B cell (primary cell): ENCODE results near the gene DACH1. TPM values are rescaled to one million over a fixed set of nuclear protein-coding genes. Genes with fewer than 3 reads are reported as not detected.

Source experiments
- ATAC-seq: fragments of 200-7000 bp; cut with Tn5 transposase; one replicate; pipeline ENCODE4 v1.10.0; 2021; ENCODE audit warnings: low read depth, mild to moderate bottlenecking, moderate number of reproducible peaks, moderate library complexity
- CTCF ChIA-PET: fragments of 350-600 bp; sonication (Branson Sonifier 250); formaldehyde crosslinking; loops from one replicate; lab custom pipeline; 2021; ENCODE audit warnings: antibody characterized with exemption, inconsistent platforms; lab: Charles Lee
- POLR2A ChIA-PET: fragments of 350-600 bp; sonication (Branson Sonifier 250); formaldehyde crosslinking; loops from one replicate; lab custom pipeline; 2021; ENCODE audit warnings: antibody characterized with exemption; lab: Charles Lee
- DNase-seq: peaks from one replicate; pipeline ENCODE4 v3.0.0; 2013
- H2AFZ ChIP-seq: 2 replicates; pipeline ENCODE4 v1.6.1; 2012; ENCODE audit warnings: mild to moderate bottlenecking, low read depth, low read length; ENCODE audit not compliant: insufficient read depth, poor library complexity, severe bottlenecking
- H3K27ac ChIP-seq, 2 donors: 1 replicate in 1 of 2; 2 replicates in 1 of 2; pipeline ENCODE4 v1.5.1; 2012 to 2013; ENCODE audit warnings: low read length in 2 of 2, mild to moderate bottlenecking in 2 of 2, moderate library complexity in 1 of 2
- H3K27me3 ChIP-seq, 4 experiments: fragments of 200-600 bp in 1 of 4; sonication (generic) in 1 of 4; replicated peaks in 1 of 4; 1 replicate in 2 of 4; 2 replicates in 2 of 4; pipeline versions ENCODE4 v1.6.1 to v1.7.0; 2013 to 2016; ENCODE audit warnings: low read length in 3 of 4, mild to moderate bottlenecking in 2 of 4, mixed read lengths in 1 of 4, moderate library complexity in 1 of 4; ENCODE audit not compliant: insufficient read depth in 4 of 4, control insufficient read depth in 3 of 4; ENCODE audit errors: control extremely low read depth in 1 of 4
- H3K36me3 ChIP-seq, 2 experiments: replicated peaks in 1 of 2; 1 replicate in 1 of 2; 2 replicates in 1 of 2; pipeline versions ENCODE4 v1.6.1 to v1.7.1; 2013; ENCODE audit warnings: low read length in 1 of 2; ENCODE audit not compliant: insufficient read depth in 2 of 2, control insufficient read depth in 1 of 2; ENCODE audit errors: control extremely low read depth in 1 of 2, extremely low read depth in 1 of 2
- H3K4me1 ChIP-seq, 2 donors: fragments of 200-600 bp in 1 of 2; sonication (generic) in 1 of 2; 1 replicate in 1 of 2; 2 replicates in 1 of 2; pipeline versions ENCODE4 v1.5.1 to v1.6.1; 2013 to 2017; ENCODE audit warnings: low read length in 2 of 2; ENCODE audit not compliant: control insufficient read depth in 2 of 2, insufficient read depth in 2 of 2
- H3K4me2 ChIP-seq: replicated peaks from 2 replicates; pipeline ENCODE3; 2012; ENCODE audit warnings: mild to moderate bottlenecking, low read depth, low read length; ENCODE audit not compliant: poor library complexity, severe bottlenecking
- H3K4me3 ChIP-seq, 5 experiments: fragments of 200-600 bp in 1 of 5; sonication (generic) in 1 of 5; 1 replicate in 3 of 5; 2 replicates in 2 of 5; pipeline versions ENCODE4 v1.5.1 to v1.7.0; 2011 to 2016; ENCODE audit warnings: low read length in 4 of 5, mild to moderate bottlenecking in 4 of 5, low read depth in 2 of 5, control low read depth in 1 of 5, moderate library complexity in 1 of 5; ENCODE audit not compliant: insufficient read depth in 1 of 5; ENCODE audit errors: control extremely low read depth in 1 of 5, extremely low read depth in 1 of 5
- H3K79me2 ChIP-seq: fragments of 200-600 bp; sonication (generic); one replicate; pipeline ENCODE4 v1.6.0; 2016; ENCODE audit warnings: low read length; ENCODE audit not compliant: control insufficient read depth, insufficient read depth
- H3K9ac ChIP-seq: fragments of 200-600 bp; sonication (generic); 2 replicates; pipeline ENCODE4 v1.6.1; 2017; ENCODE audit warnings: mild to moderate bottlenecking, low read length, moderate library complexity
- H3K9me3 ChIP-seq, 3 donors: one replicate each; pipeline versions ENCODE4 v1.6.1 to v1.7.1; 2013; ENCODE audit warnings: low read length in 2 of 3; ENCODE audit not compliant: control insufficient read depth in 2 of 3, insufficient read depth in 1 of 3; ENCODE audit errors: control extremely low read depth in 1 of 3
- H4K20me1 ChIP-seq: 2 replicates; pipeline ENCODE4 v1.6.0; 2012; ENCODE audit warnings: mild to moderate bottlenecking, low read length; ENCODE audit not compliant: insufficient read depth, control insufficient read depth, poor library complexity, severe bottlenecking
- H3K27ac Mint-ChIP-seq: one replicate; pipeline ENCODE4 v1.8.0; 2021; ENCODE audit warnings: mixed read lengths
- H3K27me3 Mint-ChIP-seq: one replicate; pipeline ENCODE4 v1.8.0; 2021; ENCODE audit warnings: mixed read lengths
- H3K4me1 Mint-ChIP-seq: one replicate; pipeline ENCODE4 v1.8.0; 2021; ENCODE audit warnings: mixed read lengths
- H3K4me3 Mint-ChIP-seq: one replicate; pipeline ENCODE4 v1.8.0; 2021; ENCODE audit warnings: mixed read lengths
- H3K9me3 Mint-ChIP-seq: one replicate; pipeline ENCODE4 v1.8.0; 2022; ENCODE audit warnings: mixed read lengths; ENCODE audit not compliant: insufficient read depth
- CTCF ChIP-seq: fragments of 200-600 bp; IDR thresholded peaks from one replicate; pipeline ENCODE4 v1.8.0; 2022; ENCODE audit warnings: antibody characterized with exemption, mild to moderate bottlenecking
- EZH2 ChIP-seq: IDR thresholded peaks from 2 replicates; pipeline ENCODE4 v1.6.1; 2012; ENCODE audit warnings: borderline replicate concordance, low read depth, mild to moderate bottlenecking, moderate library complexity, low read length; ENCODE audit not compliant: insufficient read depth, poor library complexity, severe bottlenecking
- WGBS: methylation state at CpG from one replicate; pipeline ENCODE4 v1.1.5; 2013; ENCODE audit warnings: missing lambda C conversion rate; ENCODE audit not compliant: insufficient coverage; 5-methylcytosine and 5-hydroxymethylcytosine counted together
- intact Hi-C: fragments of 100-400 bp; cut with micrococcal nuclease; formaldehyde crosslinking; loops from one replicate; pipeline ENCODE4 v1.10.0; 2022
- polyA plus RNA-seq: library from polyadenylated mRNA; depleted of rRNA; stranded (reverse); fragments of >200 nt; gene quantifications from 2 replicates; pipeline ENCODE4 v1.2.3, GENCODE V29; 2012
- total RNA-seq, 2 donors: library from RNA; stranded (reverse); fragments of 120-200 nt in 1 of 2; gene quantifications; 1 replicate in 1 of 2; 2 replicates in 1 of 2; pipeline versions ENCODE4 v1.2.3 to v1.2.4, GENCODE V29; 2013 to 2022

Gene DACH1
- total and polyA plus RNA-seq, 2 donors (not counting 1 experiment from before 2014, with no cell fraction given): not detected

GRCh38 chr13:71798707-71799106 lies 68.3 kb downstream of the DACH1 start:
- Mint-ChIP-seq H3K4me1 (no peaks in the 10 kb centered on the region), H3K27ac (no peak overlapping the region), H3K4me3 (no peak overlapping the region), H3K9me3 (no peaks in the 10 kb centered on the region), H3K27me3 (no peaks in the 10 kb centered on the region)
- Histone ChIP-seq H3K36me3 (no peaks in the 10 kb centered on the region), H3K27me3 (no peaks in the 10 kb centered on the region), H3K4me1 (no peaks in the 10 kb centered on the region), H3K9me3 (no peaks in the 10 kb centered on the region), H2AFZ (no peak overlapping the region), H3K4me2 (no peak overlapping the region), H3K4me3 (no peak overlapping the region), H4K20me1 (no peaks in the 10 kb centered on the region), H3K79me2 (no peaks in the 10 kb centered on the region), H3K27ac (no peak overlapping the region), H3K9ac (no peak overlapping the region)
- TF ChIP-seq CTCF (no peak), EZH2 (no peak)
- intact Hi-C loops: no loop called here
- ChIA-PET CTCF (no interaction called here), POLR2A (no interaction called here)
- DNase-seq: no peak
- ATAC-seq: no peak
- WGBS: no CpG with 5 or more reads among the region's 1 CpG

GRCh38 chr13:71797517-71797916 lies 69.5 kb downstream of the DACH1 start:
- intact Hi-C loops: no loop called here
- no peaks in the 10 kb centered on the region for H3K79me2 ChIP-seq
- Mint-ChIP-seq H3K4me1 (no peaks in the 10 kb centered on the region), H3K27me3 (no peaks in the 10 kb centered on the region), H3K4me3 (no peak overlapping the region), H3K9me3 (no peaks in the 10 kb centered on the region), H3K27ac (no peak overlapping the region)
- no peak for TF ChIP-seq CTCF
- no peak for TF ChIP-seq EZH2
- no peak overlapping the region for H3K9ac ChIP-seq
- WGBS: 24% methylated on average over 4 of the region's 5 CpGs
- no peaks in the 10 kb centered on the region for H4K20me1 ChIP-seq
- no peak overlapping the region for H2AFZ ChIP-seq
- H3K9me3 ChIP-seq: no peaks in the 10 kb centered on the region
- DNase-seq (no peak), ATAC-seq (no peak)
- ChIA-PET POLR2A (no interaction called here), CTCF (no interaction called here)
- H3K4me2 ChIP-seq: no peak overlapping the region
- no peaks in the 10 kb centered on the region for H3K27me3 ChIP-seq
- no peak overlapping the region for H3K4me3 ChIP-seq
- H3K4me1 ChIP-seq: no peaks in the 10 kb centered on the region
- no peaks in the 10 kb centered on the region for H3K36me3 ChIP-seq
- no peak overlapping the region for H3K27ac ChIP-seq
